ENCODE results near the gene PPP1R1B.

Gene PPP1R1B

DNA sequence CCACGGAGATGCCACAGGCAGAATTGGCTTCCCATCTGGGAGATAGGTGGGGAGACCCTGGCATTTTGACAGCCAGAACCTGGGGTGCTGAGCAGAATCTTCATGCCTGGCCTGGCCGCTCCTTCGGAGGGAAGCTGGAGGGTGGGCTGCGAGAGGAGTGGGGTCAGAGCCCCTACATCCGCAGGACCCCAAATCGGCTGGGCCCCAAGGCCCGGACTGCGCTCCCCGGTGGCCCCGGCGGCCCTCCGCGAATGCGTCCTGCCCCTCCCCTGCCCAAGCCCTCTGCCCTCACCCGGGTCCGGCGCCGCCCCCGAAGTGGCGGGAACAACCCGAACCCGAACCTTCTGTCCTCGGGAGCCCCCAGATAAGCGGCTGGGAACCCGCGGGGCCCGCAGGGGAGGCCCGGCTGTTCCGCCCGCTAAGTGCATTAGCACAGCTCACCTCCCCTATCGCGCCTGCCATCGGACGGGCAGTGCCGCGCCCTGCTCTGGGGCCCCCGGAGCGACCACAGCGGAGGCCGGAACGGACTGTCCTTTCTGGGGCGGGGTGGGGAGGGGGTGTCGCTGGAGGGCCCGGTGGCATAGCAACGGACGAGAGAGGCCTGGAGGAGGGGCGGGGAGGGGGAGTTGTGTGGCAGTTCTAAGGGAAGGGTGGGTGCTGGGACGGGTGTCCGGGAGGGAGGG, 40.7 kb downstream of the PPP1R1B start:
- DNase-seq (ENCODE audit: low read depth, low spot score), result no peak

DNA sequence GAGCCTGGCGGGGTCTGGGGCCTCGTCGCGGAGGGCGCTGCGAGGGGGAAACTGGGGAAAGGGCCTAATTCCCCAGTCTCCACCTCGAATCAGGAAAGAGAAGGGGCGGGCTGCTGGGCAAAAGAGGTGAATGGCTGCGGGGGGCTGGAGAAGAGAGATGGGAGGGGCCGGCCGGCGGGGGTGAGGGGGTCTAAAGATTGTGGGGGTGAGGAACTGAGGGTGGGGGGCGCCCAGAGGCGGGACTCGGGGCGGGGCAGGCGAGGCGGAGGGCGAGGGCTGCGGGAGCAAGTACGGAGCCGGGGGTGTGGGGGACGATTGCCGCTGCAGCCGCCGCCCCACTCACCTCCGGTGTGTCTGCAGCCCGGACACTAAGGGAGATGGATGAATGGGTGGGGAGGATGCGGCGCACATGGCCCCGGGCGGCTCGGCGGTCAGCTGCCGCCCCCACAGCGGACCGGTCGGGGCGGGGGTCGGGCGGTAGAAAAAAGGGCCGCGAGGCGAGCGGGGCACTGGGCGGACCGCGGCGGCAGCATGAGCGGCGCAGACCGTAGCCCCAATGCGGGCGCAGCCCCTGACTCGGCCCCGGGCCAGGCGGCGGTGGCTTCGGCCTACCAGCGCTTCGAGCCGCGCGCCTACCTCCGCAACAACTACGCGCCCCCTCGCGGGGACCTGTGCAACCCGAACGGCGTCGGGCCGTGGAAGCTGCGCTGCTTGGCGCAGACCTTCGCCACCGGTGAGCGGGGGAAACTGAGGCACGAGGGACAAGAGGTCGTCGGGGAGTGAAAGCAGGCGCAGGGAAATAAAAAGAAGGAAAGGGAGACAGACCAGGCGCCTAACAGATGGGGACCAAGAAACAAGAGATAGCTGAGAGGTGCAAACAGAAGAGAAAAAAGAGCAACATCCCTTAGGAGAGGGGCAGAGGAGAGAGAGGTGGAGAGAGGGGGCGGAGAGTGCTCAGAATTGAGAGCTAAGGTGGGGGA, 41.5 kb downstream of the PPP1R1B start, which contains the start of gene PNMT:
Gene PNMT (plus strand): TSS at position 509 of the 980 bp plus-strand sequence. CDS start 23 bp downstream, at position 532.
- peak; percentile 49 for DNase-seq (ENCODE audit: low read depth, low spot score)

DNA sequence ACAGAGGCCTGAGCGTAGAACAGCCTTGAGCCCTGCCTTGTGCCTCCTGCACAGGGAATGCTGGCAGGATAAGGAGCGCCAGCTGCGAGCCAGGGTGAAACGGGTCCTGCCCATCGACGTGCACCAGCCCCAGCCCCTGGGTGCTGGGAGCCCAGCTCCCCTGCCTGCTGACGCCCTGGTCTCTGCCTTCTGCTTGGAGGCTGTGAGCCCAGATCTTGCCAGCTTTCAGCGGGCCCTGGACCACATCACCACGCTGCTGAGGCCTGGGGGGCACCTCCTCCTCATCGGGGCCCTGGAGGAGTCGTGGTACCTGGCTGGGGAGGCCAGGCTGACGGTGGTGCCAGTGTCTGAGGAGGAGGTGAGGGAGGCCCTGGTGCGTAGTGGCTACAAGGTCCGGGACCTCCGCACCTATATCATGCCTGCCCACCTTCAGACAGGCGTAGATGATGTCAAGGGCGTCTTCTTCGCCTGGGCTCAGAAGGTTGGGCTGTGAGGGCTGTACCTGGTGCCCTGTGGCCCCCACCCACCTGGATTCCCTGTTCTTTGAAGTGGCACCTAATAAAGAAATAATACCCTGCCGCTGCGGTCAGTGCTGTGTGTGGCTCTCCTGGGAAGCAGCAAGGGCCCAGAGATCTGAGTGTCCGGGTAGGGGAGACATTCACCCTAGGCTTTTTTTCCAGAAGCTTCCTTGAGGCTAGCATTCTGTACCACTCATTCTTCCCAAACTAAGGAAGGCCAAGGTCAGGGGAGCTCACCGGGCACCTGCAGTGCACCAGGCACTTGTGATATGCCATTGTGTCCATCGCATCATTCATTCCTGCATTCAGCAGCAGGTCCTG, 43.4 kb downstream of the PPP1R1B start:
- DNase-seq (ENCODE audit: low read depth, low spot score), result no peak

DNA sequence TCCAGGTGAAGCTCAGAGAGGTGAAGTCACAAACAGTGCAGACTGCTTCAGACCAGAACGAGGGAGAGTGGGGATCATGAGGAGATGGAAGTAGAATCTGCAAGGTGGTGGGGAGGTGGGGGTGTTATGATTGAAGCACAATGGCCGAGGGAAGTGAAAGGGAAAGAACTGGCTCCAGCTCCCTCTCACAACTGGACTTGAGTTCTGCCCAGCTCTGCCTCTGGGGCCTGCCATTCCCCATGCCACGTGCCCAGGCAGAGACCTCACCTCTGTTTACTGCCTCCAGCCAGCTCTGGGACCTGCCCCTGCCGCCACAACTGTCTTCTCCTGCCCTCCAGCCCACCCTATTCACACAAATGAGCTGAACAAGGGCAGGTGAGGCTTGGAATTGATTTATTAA, 44.0 kb downstream of the PPP1R1B start:
- no peak for DNase-seq (ENCODE audit: low read depth, low spot score)

DNA sequence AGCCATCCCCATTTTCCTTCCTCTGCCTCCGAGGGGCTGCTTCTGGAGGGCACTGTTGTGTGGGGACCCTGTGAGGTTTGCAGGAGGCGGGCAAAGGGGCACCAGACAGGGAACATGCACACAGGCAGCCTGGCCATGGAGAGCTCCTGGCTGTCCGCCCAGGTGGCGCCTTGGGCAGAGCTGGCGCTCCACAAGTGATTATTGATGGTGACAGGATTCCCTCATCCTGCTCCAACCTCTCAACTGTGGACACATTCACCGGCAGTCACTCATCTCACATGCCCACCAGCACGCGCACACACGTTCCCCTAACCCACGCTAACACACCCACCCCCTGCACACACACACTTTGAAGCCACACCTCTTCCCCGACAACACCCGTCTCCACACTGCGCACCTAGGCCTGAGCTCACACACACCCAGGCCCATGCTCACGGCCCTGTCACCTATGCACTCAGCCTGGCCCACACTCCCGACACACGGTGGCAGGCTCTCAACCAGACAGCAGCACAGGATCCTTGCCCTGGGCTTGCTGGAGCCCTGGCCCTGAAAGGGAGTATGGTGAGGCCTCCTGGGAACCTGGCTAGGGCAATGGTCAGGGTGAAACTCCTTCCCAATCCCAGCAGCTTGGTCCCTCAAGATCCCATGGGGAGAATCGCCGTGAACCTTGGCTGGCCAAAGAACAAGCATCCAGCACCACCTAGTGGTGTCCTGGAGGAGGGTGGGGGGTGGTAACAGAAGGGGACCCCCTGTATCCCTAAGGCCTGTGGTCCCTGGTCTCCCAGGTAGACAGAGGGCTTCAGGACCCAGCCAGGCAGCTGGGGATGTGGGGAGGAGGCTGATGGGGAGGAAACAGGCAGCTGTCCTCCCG, 45.1 kb downstream of the PPP1R1B start:
- DNase-seq (ENCODE audit: low read depth, low spot score), result no peak

DNA sequence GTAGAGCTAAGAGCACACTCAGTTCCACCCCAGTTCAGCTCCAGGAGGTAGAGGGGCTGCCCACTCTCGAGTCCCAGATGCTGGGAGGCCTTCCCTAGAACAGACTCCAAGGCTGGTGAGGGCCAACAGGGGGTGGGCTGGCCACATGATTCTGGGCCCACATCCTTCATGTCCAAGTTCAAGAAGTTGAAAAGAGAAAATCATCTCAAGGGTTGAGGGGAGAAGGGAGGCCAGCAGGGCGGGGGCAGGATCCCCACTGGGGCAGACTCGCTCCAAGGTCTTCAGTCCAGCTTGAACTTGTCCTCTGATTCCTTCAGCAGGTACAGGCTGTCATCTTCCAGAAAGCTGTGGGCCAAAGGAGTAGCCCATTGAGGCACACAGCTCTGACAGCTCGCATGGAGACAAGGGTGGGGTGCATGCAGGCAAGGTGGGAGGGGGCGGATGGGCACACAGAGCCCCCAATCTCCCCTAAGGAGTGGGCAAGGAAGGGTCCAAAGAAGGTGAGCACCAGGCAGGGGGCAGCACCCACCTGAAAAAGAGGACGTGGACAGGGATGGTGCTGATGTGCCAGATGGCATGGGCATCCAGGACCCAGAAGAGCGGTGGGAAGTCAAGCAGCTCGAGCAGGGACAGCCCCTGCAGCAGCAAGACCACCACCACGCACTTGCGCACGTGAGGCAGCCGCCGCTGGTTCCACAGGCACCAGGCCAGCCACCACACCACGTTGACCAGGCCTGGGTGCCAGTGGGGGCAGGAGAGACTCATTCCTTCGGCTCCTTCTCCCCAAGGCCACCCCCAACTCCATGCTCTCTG, 46.0 kb downstream of the PPP1R1B start:
- no peak for DNase-seq (ENCODE audit: low read depth, low spot score)

DNA sequence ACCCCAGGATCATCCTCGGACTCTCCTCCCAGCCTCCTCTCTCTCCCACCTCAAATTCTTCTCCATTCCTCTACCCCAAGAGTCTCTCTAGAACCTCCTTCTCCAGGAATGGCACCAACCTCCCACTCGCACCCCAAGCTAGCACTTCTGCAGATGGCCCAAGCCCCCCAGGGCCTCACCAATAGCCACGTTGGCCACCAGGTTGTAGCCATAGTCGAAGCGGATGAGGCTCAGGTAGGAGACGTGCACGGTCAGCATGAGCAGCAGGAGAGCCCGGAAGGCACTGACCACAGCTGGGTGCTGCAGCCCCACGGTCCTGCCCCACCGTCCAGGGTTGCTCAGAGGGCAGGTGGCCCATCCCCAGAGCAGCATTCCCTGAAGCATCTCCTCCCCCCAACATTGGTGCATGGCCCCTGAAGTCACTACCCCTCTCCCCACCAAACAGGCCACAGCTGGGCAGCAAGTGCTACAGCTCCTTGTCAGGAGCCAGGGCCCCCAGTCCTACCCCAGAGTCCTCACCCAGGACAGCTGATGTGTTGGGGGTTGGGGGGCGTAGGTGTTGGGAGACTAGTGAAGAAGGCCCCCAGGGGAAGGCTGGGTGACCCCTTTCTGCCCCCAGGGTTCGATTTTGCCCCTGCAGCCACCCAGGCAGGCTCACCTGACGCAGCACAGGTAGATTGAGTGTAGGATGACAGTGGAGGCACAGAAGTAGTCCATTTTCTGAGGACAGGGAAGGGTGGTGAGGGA, 46.8 kb downstream of the PPP1R1B start:
- DNase-seq (ENCODE audit: low read depth, low spot score), result no peak

DNA sequence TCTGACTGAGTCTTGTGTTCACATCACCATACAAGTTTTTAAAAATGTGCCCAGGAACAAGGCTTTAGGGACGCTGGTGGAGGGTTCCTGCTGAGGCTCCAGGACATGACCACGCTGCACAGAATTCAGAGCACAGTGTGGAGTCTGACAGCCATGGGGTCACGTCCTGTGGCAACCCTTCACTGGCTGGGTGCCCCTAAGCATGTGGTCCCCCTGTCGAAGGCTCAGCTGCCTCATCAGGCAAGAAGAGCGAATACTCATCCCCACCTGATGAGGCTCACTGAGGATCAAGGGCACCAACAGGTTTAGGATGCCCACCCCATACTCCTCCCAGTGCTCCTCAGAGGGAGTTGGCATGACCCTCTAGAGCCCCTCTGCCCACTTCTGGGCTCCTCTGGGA, 47.4 kb downstream of the PPP1R1B start:
- DNase-seq (ENCODE audit: low read depth, low spot score), result no peak

DNA sequence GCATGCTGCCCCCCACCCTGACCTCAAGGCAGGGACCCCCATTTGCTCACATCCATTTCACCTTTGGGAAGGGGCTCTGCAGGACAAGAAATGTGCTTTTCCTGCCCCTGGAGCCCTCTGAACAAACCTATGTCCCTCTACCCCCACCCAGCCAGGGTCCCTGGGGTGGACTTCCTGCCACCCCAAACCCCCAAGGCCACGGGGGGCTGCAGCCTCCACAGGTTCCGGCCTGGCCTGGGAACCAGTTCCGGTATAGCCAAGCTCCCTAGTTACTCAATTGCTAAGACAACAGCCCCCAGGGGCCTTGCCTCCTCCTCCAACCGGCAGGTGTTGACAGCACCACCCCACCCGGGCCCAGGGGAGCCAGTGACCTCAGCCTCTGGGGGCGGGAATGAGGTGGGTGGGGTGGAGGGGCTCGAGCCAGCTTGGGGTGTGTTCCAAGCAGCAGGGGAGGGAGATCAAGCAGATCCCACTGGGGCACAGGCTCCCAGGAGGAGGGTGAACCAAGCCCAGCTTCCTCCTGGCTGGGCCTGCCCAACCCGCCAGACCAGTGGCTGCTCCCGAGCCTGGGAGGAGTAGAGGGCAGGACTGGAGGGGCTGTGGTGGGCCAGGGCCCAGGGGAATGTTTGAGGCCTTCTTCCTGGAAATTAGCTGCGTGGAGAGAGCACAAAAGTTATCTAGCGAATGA, 48.1 kb downstream of the PPP1R1B start:
- DNase-seq (ENCODE audit: low read depth, low spot score), result no peak

DNA sequence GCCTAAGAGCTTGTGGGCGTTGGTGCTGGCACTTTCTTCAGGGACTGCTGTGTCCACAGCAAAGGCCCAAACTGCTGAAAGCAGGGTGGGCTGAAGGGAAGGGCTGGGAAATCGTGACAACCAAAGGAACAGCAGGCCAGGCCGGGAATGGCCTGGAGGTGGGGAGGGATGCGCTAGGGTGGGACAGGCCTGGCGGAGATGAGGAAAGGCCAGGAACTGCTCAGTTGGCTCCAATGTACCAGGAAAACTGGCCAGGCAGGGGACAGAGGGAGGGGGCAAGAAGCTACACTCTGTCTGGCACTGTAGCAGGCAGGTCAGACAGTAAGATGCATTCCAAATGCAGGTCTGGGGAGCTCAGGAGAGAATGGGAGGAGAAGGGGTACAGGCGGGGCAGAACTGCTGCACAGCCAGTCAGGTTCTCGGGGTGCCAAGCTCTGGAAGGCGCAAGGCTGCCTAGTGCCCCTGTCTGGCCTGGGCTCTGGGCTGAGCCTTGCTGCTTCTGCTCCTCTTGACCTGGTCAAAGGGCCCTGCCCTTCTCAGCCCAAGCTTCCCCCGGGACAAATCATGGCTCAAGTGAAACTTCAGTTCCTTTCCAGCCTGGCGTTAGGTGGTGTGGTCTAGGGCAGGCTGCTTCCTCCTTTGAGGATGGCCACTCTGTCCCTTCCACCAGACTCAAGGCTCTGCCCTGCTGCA, 48.8 kb downstream of the PPP1R1B start:
- DNase-seq (ENCODE audit: low read depth, low spot score), result no peak

DNA sequence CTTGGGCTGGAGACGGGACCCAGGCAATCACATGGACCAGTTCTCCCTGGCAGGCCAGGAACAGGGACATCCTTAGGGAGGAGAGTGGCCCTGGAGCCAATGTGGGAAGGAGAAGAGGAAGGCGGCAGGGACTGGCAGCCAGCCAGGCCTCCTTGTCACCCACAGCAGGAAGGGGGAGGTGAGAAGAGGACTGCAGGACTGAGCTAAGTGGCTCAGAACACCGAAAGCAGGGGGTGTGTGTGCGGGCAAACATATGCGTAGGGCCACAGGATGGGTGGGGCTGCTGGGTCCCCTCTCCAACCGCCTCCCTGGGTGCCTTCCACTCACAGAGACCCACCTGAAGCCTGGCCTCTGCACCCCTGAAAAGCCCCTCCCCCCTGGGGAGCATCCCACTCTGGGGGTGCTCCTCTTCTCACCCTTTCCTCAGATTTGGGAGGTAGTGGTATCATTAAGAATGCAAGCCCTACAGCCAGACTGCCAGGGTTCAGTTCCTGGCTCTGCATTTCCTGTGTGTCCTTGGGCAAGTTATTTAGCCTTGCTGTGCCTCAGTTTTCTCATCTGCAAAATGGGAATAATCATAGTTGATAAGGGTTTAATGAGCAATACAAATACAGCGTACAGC, 49.6 kb downstream of the PPP1R1B start:
- DNase-seq (ENCODE audit: low read depth, low spot score), result no peak

DNA sequence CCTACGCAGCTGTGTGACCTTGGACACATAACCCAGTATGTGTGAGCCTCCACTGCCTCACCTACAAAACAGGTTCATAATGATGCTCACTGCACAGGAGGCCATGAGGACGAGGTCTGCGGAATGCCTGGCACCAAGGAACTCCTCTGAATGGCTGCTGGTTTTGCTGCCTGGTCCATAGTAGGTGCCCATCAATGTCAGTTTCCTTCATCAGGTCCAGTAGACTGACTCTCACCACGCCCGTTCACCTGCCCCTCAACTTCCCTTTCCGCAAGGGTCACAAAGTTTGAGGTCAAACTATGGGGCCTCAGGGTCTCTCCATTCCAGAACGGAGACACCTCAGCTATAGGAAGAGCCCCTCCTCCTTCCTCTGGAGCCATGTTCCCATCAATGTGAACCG, 50.3 kb downstream of the PPP1R1B start:
- no peak for DNase-seq (ENCODE audit: low read depth, low spot score)

DNA sequence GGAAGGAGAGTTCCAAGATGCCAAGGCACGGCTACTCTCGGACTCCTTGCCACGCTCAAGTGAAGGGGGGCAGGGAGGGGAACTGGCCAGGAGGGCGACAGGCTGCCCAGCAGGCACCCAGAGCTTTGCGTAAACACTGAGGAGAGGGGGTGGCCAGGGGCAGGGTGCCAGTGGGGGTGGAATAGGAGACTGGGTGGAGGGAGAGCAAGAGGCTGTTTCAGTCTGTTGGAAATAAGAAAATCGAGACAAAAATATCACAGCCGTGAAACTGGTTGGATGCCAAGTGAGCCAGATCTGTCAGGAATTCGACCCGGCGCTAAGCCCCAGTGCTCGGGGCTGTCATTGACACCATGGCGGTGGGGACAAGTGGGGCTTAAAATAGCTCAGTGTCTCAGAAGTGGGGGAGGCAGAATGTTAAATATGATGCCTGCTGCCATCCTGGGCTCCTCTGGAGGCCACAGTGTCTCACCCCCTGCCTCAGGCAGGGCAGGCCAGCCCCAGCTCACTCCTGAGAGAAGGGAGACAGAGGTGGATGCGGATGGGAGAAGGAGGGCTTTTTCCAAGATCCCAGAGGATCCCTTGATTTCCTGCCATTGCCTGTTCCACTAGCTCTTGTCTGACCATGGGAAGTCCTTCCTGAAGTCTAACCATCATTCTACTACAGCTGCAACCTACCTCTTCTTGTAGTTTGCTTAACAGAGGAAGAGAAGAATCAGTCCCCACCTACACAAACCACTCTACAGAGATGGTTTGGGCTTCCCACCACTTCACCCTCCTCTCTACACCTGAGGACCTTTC, 51.0 kb downstream of the PPP1R1B start:
- no peak for DNase-seq (ENCODE audit: low read depth, low spot score)

DNA sequence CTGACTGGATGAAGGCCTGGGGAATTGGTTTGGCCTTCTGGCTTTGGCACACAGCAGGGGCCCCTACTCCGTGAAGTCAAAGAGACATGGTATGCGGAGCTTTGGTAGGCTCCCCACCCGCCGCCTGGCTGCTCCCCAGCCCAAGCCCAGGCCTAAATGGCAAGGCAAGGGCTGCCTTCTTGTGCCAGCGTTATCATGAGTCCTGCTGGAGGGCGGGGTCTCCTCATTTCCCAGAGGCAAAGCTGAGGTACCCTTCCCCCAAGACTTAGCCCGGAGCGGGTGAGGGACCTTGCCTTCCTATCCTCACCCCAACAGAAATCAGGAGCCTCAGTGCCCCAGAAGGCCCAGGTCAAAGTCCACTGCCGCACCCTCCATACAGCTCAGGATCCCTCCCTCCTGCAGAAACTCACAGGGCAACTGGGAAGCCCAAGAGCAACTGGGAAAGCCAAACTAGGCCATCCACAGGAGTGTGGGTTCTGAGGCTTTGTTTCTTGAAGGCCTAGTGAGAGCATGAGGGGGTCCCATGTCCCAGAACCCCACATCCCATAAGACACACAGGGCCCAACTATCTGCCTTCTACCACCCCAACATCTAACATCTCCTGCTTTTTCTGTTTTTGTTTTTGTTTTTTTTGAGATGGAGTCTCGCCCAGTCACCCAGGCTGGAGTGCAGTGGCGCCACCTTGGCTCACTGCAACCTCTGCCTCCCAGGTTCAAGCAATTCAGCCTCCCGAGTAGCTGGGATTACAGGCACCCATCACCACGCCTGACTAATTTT, 51.8 kb downstream of the PPP1R1B start:
- no peak for DNase-seq (ENCODE audit: low read depth, low spot score)

DNA sequence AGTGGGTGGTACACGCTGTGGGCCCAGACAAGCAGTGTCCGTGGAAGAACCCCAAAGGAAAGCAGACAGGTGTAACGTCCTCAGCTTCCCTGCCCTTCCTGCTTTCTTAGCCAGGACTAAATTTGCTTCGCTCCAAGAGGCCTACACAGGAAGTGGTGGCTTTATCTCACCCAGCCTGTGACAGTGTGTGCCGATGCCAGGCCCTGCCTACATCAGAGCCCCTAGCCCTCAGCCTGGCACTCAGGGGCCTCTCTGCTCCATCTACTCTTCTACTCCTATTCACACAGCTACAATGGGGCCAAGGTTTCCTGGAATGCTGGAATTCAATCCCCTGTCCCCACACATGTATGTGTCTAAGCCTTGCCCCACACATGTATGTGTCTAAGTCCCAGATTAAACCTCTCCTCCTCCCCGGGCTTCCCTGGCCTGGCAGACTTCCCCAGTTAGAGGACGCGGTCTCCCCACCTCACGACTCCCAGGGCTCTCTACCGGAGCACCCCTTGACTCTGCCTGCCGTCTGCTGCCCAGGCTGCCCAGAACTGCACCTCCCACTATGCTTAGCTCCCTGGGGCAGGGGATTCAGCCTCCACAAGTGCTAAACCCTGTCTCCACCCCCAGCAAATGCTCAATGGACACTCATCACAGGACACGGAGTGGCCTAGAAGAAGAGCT, 52.9 kb downstream of the PPP1R1B start:
- no peak for DNase-seq (ENCODE audit: low read depth, low spot score)

Data from activated naive CD8-positive, alpha-beta T cell treated with anti-CD3 and anti-CD28 coated beads, Interleukin-2, amount 50 U/mL, for 16 hours (primary cell).